Iris pigment epithelial cell (primary cell): ENCODE data around the gene IFT20.

Experiments used
- DNase-seq: peaks from one replicate; pipeline ENCODE4 v3.0.0-alpha.2; 2011; ENCODE audit warnings: low read depth

IFT20 gene

GRCh38 chr17:28364665-28365363 is 29.5 kb upstream of the IFT20 start, which contains the start of gene SEBOX:
SEBOX (minus strand) TSS chr17:28365199; CDS start chr17:28365151, 48 bp downstream.
- DNase-seq, result no peak

- DNase-seq, result no peak
These were observed 28.7 kb upstream of the IFT20 start for GRCh38 chr17:28363776-28364650.

- DNase-seq, result no peak
These were observed 27.9 kb upstream of the IFT20 start for GRCh38 chr17:28363186-28363585.

GRCh38 chr17:28357901-28358197 is 22.6 kb upstream of the IFT20 start:
- DNase-seq, result no peak

GRCh38 chr17:28357061-28357900 is 22.0 kb upstream of the IFT20 start, which contains the start of gene POLDIP2:
POLDIP2 (minus strand) TSS chr17:28357527; CDS start chr17:28357448, 79 bp downstream.
- peak; percentile 95 for DNase-seq

- no peak for DNase-seq
These were observed 15.0 kb upstream of the IFT20 start for GRCh38 chr17:28350271-28350670.

- DNase-seq, result no peak
These were observed 13.7 kb upstream of the IFT20 start for GRCh38 chr17:28348979-28349378.

GRCh38 chr17:28347261-28347891 is 12.1 kb upstream of the IFT20 start:
- peak; percentile 88 for DNase-seq

GRCh38 chr17:28346746-28347246 is 11.5 kb upstream of the IFT20 start:
- peak; percentile 82 for DNase-seq

GRCh38 chr17:28346199-28346580 is 10.9 kb upstream of the IFT20 start:
- DNase-seq, result no peak

- DNase-seq, result no peak
These were observed 10.3 kb upstream of the IFT20 start for GRCh38 chr17:28345419-28346198.

- no peak for DNase-seq
These were observed 9.2 kb upstream of the IFT20 start for GRCh38 chr17:28344435-28344901.

GRCh38 chr17:28344011-28344410 is 8.7 kb upstream of the IFT20 start:
- DNase-seq, result no peak

- DNase-seq, result no peak
These were observed 8.2 kb upstream of the IFT20 start for GRCh38 chr17:28343491-28343932.

- no peak for DNase-seq
These were observed 7.0 kb upstream of the IFT20 start for GRCh38 chr17:28342313-28342712.

GRCh38 chr17:28341516-28341915 is 6.2 kb upstream of the IFT20 start:
- DNase-seq, result no peak

- no peak for DNase-seq
These were observed 5.1 kb upstream of the IFT20 start for GRCh38 chr17:28340374-28340773.

GRCh38 chr17:28339431-28339830 is 4.2 kb upstream of the IFT20 start:
- no peak for DNase-seq

- DNase-seq, result peak; percentile 53
These were observed 3.5 kb upstream of the IFT20 start for GRCh38 chr17:28338769-28339212.

- peak; percentile 46 for DNase-seq
These were observed 2.9 kb upstream of the IFT20 start for GRCh38 chr17:28338056-28338768.
